ENCODE data around the gene MUC2.

DNA sequence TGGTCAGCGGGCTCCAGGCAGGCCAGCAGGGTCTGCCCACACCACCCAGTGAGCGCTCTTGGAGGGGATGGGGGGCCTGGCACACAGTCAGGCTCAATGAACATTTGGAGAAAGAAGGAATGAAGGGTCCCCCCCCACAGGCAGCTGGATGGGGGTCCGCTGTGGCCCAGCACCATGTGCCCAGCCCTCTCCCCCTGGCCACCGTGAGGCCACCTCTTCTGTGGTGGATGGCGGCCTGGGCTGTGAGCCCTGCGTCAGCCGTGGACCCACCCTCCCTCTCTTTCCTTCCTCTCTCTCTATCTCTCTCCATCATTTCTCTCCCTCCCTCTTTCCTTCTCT is 48.0 kb downstream of the MUC2 start:
- TF ChIP-seq, protein P1, sequence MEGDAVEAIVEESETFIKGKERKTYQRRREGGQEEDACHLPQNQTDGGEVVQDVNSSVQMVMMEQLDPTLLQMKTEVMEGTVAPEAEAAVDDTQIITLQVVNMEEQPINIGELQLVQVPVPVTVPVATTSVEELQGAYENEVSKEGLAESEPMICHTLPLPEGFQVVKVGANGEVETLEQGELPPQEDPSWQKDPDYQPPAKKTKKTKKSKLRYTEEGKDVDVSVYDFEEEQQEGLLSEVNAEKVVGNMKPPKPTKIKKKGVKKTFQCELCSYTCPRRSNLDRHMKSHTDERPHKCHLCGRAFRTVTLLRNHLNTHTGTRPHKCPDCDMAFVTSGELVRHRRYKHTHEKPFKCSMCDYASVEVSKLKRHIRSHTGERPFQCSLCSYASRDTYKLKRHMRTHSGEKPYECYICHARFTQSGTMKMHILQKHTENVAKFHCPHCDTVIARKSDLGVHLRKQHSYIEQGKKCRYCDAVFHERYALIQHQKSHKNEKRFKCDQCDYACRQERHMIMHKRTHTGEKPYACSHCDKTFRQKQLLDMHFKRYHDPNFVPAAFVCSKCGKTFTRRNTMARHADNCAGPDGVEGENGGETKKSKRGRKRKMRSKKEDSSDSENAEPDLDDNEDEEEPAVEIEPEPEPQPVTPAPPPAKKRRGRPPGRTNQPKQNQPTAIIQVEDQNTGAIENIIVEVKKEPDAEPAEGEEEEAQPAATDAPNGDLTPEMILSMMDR (IDR thresholded peaks at IDR 0.05), result no peak
- TF ChIP-seq POLR2A (IDR thresholded peaks at IDR 0.05) (no peak), POLR2AphosphoS5 (IDR thresholded peaks at IDR 0.05) (no peak)
